Measurements from ENCODE around the gene CRLF2. TPM values are rescaled to one million over a fixed set of nuclear protein-coding genes. Genes with fewer than 3 reads are reported as not detected.

Gene CRLF2
- total and polyA plus RNA-seq, 2 experiments from 2014 or later, result not detected

DNA sequence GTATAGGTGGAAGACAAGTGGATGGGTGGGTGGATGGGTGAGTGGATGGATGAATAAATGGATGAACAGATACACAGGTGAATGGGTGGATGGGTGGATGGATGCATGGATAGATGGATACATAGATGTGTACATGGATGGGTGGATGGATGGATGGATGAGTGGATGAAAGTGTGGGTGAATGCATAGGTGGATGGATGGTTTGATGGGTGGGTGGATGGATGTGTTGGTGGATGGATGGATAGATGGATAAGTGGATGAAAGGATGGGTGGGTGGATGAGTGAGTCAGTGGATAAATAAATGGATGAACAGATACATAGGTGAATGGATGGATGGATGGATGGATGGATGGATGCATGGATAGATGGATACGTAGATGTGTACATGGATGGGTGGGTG lies 1.6 kb downstream of the CRLF2 start:
- ATAC-seq (no peak), DNase-seq (ENCODE audit: low spot score) (no peak)
- Histone ChIP-seq H2AFZ (no peak overlapping the region), H3K4me3 (no peak overlapping the region), H3K27ac (ENCODE audit: low read depth) (no peak overlapping the region), H3K4me1 (ENCODE audit: insufficient read depth) (no peaks in the 10 kb centered on the region), H4K20me1 (replicated peaks; ENCODE audit: insufficient read depth) (no peaks in the 10 kb centered on the region), H3K79me2 (replicated peaks; ENCODE audit: insufficient read depth) (no peaks in the 10 kb centered on the region), H3F3A (replicated peaks; ENCODE audit: low read depth) (no peaks in the 10 kb centered on the region), H3K36me3 (ENCODE audit: insufficient read depth) (no peaks in the 10 kb centered on the region), H3K27me3 (ENCODE audit: insufficient read depth) (no peaks in the 10 kb centered on the region), H3K4me2 (no peak overlapping the region), H3K9me2 (ENCODE audit: insufficient read depth) (no peaks in the 10 kb centered on the region)
- Mint-ChIP-seq H3K4me3 (no peak overlapping the region), H3K4me1 (no peaks in the 10 kb centered on the region; the same call in 2 of the 3 replicates), H3K27me3 (ENCODE audit: insufficient read depth, low read depth, poor library complexity) (peaks cover 4% of the 10 kb centered on the region), H3K36me3 (ENCODE audit: low read depth) (peaks cover 33% of the 10 kb centered on the region), H3K9me3 (peaks cover 66% of the 10 kb centered on the region), H3K27ac (no peak overlapping the region)
- TF ChIP-seq NANOG (IDR thresholded peaks at IDR 0.05; ENCODE audit: borderline replicate concordance), result no peak
- TF ChIP-seq, protein P1, sequence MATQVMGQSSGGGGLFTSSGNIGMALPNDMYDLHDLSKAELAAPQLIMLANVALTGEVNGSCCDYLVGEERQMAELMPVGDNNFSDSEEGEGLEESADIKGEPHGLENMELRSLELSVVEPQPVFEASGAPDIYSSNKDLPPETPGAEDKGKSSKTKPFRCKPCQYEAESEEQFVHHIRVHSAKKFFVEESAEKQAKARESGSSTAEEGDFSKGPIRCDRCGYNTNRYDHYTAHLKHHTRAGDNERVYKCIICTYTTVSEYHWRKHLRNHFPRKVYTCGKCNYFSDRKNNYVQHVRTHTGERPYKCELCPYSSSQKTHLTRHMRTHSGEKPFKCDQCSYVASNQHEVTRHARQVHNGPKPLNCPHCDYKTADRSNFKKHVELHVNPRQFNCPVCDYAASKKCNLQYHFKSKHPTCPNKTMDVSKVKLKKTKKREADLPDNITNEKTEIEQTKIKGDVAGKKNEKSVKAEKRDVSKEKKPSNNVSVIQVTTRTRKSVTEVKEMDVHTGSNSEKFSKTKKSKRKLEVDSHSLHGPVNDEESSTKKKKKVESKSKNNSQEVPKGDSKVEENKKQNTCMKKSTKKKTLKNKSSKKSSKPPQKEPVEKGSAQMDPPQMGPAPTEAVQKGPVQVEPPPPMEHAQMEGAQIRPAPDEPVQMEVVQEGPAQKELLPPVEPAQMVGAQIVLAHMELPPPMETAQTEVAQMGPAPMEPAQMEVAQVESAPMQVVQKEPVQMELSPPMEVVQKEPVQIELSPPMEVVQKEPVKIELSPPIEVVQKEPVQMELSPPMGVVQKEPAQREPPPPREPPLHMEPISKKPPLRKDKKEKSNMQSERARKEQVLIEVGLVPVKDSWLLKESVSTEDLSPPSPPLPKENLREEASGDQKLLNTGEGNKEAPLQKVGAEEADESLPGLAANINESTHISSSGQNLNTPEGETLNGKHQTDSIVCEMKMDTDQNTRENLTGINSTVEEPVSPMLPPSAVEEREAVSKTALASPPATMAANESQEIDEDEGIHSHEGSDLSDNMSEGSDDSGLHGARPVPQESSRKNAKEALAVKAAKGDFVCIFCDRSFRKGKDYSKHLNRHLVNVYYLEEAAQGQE (IDR thresholded peaks at IDR 0.05; ENCODE audit: unreplicated experiment), result no peak
- no peak for TF ChIP-seq ZNF331 (CRISPR knock-in tag; IDR thresholded peaks at IDR 0.05; ENCODE audit: low read depth)
- TF ChIP-seq, protein P2, sequence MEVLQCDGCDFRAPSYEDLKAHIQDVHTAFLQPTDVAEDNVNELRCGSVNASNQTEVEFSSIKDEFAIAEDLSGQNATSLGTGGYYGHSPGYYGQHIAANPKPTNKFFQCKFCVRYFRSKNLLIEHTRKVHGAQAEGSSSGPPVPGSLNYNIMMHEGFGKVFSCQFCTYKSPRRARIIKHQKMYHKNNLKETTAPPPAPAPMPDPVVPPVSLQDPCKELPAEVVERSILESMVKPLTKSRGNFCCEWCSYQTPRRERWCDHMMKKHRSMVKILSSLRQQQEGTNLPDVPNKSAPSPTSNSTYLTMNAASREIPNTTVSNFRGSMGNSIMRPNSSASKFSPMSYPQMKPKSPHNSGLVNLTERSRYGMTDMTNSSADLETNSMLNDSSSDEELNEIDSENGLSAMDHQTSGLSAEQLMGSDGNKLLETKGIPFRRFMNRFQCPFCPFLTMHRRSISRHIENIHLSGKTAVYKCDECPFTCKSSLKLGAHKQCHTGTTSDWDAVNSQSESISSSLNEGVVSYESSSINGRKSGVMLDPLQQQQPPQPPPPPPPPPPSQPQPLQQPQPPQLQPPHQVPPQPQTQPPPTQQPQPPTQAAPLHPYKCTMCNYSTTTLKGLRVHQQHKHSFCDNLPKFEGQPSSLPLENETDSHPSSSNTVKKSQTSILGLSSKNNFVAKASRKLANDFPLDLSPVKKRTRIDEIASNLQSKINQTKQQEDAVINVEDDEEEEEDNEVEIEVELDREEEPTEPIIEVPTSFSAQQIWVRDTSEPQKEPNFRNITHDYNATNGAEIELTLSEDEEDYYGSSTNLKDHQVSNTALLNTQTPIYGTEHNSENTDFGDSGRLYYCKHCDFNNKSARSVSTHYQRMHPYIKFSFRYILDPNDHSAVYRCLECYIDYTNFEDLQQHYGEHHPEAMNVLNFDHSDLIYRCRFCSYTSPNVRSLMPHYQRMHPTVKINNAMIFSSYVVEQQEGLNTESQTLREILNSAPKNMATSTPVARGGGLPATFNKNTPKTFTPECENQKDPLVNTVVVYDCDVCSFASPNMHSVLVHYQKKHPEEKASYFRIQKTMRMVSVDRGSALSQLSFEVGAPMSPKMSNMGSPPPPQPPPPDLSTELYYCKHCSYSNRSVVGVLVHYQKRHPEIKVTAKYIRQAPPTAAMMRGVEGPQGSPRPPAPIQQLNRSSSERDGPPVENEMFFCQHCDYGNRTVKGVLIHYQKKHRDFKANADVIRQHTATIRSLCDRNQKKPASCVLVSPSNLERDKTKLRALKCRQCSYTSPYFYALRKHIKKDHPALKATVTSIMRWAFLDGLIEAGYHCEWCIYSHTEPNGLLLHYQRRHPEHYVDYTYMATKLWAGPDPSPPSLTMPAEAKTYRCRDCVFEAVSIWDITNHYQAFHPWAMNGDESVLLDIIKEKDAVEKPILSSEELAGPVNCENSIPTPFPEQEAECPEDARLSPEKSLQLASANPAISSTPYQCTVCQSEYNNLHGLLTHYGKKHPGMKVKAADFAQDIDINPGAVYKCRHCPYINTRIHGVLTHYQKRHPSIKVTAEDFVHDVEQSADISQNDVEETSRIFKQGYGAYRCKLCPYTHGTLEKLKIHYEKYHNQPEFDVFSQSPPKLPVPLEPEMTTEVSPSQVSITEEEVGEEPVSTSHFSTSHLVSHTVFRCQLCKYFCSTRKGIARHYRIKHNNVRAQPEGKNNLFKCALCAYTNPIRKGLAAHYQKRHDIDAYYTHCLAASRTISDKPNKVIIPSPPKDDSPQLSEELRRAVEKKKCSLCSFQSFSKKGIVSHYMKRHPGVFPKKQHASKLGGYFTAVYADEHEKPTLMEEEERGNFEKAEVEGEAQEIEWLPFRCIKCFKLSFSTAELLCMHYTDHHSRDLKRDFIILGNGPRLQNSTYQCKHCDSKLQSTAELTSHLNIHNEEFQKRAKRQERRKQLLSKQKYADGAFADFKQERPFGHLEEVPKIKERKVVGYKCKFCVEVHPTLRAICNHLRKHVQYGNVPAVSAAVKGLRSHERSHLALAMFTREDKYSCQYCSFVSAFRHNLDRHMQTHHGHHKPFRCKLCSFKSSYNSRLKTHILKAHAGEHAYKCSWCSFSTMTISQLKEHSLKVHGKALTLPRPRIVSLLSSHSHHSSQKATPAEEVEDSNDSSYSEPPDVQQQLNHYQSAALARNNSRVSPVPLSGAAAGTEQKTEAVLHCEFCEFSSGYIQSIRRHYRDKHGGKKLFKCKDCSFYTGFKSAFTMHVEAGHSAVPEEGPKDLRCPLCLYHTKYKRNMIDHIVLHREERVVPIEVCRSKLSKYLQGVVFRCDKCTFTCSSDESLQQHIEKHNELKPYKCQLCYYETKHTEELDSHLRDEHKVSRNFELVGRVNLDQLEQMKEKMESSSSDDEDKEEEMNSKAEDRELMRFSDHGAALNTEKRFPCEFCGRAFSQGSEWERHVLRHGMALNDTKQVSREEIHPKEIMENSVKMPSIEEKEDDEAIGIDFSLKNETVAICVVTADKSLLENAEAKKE (CRISPR knock-in tag; IDR thresholded peaks at IDR 0.05), result no peak
- TF ChIP-seq POLR2AphosphoS5 (IDR thresholded peaks at IDR 0.05; ENCODE audit: low read depth), result no peak
- no peak for TF ChIP-seq JUNB (IDR thresholded peaks at IDR 0.05; ENCODE audit: unreplicated experiment)
- no peak for TF ChIP-seq EZH2 (IDR thresholded peaks at IDR 0.05; ENCODE audit: low read depth, unreplicated experiment)
- TF ChIP-seq CREB1 (CRISPR knock-in tag; IDR thresholded peaks at IDR 0.05; ENCODE audit: low read depth), result no peak
- TF ChIP-seq EZH2phosphoT487 (IDR thresholded peaks at IDR 0.05; ENCODE audit: unreplicated experiment), result no peak
- TF ChIP-seq, protein P3, sequence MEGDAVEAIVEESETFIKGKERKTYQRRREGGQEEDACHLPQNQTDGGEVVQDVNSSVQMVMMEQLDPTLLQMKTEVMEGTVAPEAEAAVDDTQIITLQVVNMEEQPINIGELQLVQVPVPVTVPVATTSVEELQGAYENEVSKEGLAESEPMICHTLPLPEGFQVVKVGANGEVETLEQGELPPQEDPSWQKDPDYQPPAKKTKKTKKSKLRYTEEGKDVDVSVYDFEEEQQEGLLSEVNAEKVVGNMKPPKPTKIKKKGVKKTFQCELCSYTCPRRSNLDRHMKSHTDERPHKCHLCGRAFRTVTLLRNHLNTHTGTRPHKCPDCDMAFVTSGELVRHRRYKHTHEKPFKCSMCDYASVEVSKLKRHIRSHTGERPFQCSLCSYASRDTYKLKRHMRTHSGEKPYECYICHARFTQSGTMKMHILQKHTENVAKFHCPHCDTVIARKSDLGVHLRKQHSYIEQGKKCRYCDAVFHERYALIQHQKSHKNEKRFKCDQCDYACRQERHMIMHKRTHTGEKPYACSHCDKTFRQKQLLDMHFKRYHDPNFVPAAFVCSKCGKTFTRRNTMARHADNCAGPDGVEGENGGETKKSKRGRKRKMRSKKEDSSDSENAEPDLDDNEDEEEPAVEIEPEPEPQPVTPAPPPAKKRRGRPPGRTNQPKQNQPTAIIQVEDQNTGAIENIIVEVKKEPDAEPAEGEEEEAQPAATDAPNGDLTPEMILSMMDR (conservative IDR thresholded peaks at IDR 0.05; ENCODE audit: low read depth in 2 of 2), result no peak
- TF ChIP-seq ZNF114 (CRISPR knock-in tag; IDR thresholded peaks at IDR 0.05), result no peak
- TF ChIP-seq, protein P4, sequence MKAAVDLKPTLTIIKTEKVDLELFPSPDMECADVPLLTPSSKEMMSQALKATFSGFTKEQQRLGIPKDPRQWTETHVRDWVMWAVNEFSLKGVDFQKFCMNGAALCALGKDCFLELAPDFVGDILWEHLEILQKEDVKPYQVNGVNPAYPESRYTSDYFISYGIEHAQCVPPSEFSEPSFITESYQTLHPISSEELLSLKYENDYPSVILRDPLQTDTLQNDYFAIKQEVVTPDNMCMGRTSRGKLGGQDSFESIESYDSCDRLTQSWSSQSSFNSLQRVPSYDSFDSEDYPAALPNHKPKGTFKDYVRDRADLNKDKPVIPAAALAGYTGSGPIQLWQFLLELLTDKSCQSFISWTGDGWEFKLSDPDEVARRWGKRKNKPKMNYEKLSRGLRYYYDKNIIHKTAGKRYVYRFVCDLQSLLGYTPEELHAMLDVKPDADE (IDR thresholded peaks at IDR 0.05), result no peak

Data from GM23338 (cell line).